IMR-90 (cell line): ENCODE data around the gene SH3D21. TPM values are rescaled to one million over a fixed set of nuclear protein-coding genes. Genes with fewer than 3 reads are reported as not detected.

Experiments used
- CTCF ChIP-seq: conservative IDR thresholded peaks from 2 replicates; pipeline ENCODE4 v1.5.1; 2012; ENCODE audit warnings: mild to moderate bottlenecking, low read depth, low read length, improper control_type of control experiment
- SMC3 ChIP-seq: fragments of 150-350 bp; IDR thresholded peaks from 2 replicates; pipeline ENCODE4 v1.6.1; 2016; ENCODE audit warnings: low read depth, mild to moderate bottlenecking, antibody characterized with exemption, low read length, moderate library complexity
- polyA plus RNA-seq, 3 experiments: library from polyadenylated mRNA; depleted of rRNA; stranded (reverse); fragments of >200 nt; gene quantifications; 2 replicates each; pipeline ENCODE4 v1.2.3, GENCODE V29; 2012; ENCODE audit warnings: low replicate concordance in 1 of 3
- total RNA-seq: library from RNA; depleted of rRNA; stranded (reverse); fragments of >200 nt; gene quantifications from 2 replicates; pipeline ENCODE4 v1.2.3, GENCODE V29; 2012

The SH3D21 gene
- total and polyA plus RNA-seq, 2 of the 4 experiments (the other 2 are of a cell fraction): 1.8 to 11.9 TPM

GRCh38 chr1:36351227-36351977 is 45.2 kb downstream of the SH3D21 start (continued):
- TF ChIP-seq CTCF (no peak), SMC3 (no peak)
